ENCODE data around the gene ABHD12.

DNA sequence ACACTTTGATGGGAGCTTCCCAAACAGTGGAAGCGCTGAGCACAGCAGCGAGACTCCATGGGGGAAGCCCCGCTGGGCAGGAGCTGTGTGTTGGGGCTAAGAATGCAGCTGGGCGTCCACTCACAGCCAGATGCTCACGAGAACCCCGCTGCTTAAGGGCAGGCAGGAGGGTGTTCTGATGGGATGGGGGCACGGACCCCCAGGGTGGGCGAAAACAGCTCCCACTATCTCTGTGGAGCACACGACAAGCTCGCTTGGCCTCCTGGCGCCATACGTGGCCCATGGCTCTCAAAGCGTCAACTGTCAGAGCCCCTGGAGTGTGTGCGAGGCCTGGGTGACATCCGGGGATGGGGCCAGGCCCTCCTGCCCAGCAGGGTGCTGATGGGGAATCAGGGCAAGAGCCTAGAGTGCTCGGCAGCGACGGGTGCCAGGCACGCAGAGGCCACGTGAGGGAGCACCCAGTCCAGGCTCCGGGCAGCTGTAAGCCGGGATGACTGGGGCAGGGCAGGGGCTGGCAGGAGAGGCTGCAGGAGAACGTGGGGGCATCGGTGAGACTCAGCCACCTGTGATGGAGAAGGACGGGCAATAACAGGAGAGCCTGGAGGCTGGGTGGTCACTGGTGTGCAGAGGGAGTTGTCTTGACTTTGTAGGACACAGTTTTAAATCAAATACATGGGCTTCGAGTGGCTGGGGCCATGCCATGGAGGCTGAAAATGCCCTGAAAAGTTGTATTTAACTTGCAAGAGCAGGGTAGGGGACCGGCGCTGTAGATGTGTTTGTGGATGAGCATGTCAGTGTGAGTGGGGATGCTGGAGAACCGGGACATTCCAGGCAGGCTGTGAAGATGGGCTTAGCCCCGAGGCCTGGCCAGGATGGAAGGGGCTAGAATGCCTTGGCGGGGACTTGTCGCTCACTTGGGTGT is 115.5 kb downstream of the ABHD12 start:
- TF ChIP-seq POLR2AphosphoS5 (IDR thresholded peaks at IDR 0.05) (no peak), POLR2A (IDR thresholded peaks at IDR 0.05) (no peak), EP300 (IDR thresholded peaks at IDR 0.05) (no peak)
- TF ChIP-seq, protein P1, sequence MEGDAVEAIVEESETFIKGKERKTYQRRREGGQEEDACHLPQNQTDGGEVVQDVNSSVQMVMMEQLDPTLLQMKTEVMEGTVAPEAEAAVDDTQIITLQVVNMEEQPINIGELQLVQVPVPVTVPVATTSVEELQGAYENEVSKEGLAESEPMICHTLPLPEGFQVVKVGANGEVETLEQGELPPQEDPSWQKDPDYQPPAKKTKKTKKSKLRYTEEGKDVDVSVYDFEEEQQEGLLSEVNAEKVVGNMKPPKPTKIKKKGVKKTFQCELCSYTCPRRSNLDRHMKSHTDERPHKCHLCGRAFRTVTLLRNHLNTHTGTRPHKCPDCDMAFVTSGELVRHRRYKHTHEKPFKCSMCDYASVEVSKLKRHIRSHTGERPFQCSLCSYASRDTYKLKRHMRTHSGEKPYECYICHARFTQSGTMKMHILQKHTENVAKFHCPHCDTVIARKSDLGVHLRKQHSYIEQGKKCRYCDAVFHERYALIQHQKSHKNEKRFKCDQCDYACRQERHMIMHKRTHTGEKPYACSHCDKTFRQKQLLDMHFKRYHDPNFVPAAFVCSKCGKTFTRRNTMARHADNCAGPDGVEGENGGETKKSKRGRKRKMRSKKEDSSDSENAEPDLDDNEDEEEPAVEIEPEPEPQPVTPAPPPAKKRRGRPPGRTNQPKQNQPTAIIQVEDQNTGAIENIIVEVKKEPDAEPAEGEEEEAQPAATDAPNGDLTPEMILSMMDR (IDR thresholded peaks at IDR 0.05): no peak

Measured in stomach (tissue), 4 donors.